Measurements from ENCODE around the gene RAPH1.

RAPH1 gene

GRCh38 chr2:203471323-203471722 lies 63.8 kb downstream of the RAPH1 start:
- Histone ChIP-seq H3K9ac (ENCODE audit: low read length) (no peak overlapping the region), H3K27me3 (ENCODE audit: control insufficient read depth, insufficient read depth, low read length) (no peaks in the 10 kb centered on the region), H3K36me3 (ENCODE audit: control insufficient read depth, insufficient read depth, low read length) (no peaks in the 10 kb centered on the region), H3K9me3 (ENCODE audit: control insufficient read depth, low read length) (no peaks in the 10 kb centered on the region), H3K4me1 (ENCODE audit: control insufficient read depth, insufficient read depth, low read length) (peaks cover 18% of the 10 kb centered on the region), H3K4me3 (ENCODE audit: low read length) (no peak overlapping the region)

DNA sequence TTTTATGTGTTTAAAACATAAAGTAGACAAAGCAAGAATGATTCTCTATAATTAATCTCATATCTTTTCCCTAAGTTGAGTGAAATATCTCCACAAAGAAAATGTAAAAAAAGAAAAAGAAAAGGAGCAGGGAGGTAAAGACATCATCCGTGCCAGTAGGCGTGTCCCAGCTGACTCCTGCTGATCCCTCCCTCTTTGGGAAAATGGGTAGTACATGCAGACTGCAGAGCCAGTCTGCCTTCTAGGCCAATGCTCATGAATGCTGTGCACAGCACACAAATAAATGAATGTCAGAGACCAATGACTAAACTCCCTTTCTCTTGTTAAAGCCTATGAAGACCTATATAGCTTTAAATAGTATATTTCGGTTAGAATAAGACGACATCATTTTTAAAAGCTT lies 64.7 kb downstream of the RAPH1 start:
- no peak overlapping the region for H3K9ac ChIP-seq (ENCODE audit: low read length)

GRCh38 chr2:203469546-203469945 lies 65.6 kb downstream of the RAPH1 start:
- Histone ChIP-seq H3K27me3 (ENCODE audit: control insufficient read depth, insufficient read depth, low read length) (no peaks in the 10 kb centered on the region), H3K36me3 (ENCODE audit: control insufficient read depth, insufficient read depth, low read length) (no peaks in the 10 kb centered on the region), H3K9ac (ENCODE audit: low read length) (no peak overlapping the region), H3K9me3 (ENCODE audit: control insufficient read depth, low read length) (no peaks in the 10 kb centered on the region), H3K4me3 (ENCODE audit: low read length) (no peak overlapping the region), H3K4me1 (ENCODE audit: control insufficient read depth, insufficient read depth, low read length) (peaks cover 18% of the 10 kb centered on the region)

More for the DNA sequence above, 64.7 kb downstream of the RAPH1 start:
- Histone ChIP-seq H3K4me1 (ENCODE audit: control insufficient read depth, insufficient read depth, low read length) (peaks cover 18% of the 10 kb centered on the region), H3K27me3 (ENCODE audit: control insufficient read depth, insufficient read depth, low read length) (no peaks in the 10 kb centered on the region), H3K36me3 (ENCODE audit: control insufficient read depth, insufficient read depth, low read length) (no peaks in the 10 kb centered on the region), H3K4me3 (ENCODE audit: low read length) (no peak overlapping the region), H3K9me3 (ENCODE audit: control insufficient read depth, low read length) (no peaks in the 10 kb centered on the region)

- no peaks in the 10 kb centered on the region for H3K9me3 ChIP-seq (ENCODE audit: control insufficient read depth, low read length)
- H3K4me1 ChIP-seq (ENCODE audit: control insufficient read depth, insufficient read depth, low read length), result peaks cover 2% of the 10 kb centered on the region
- H3K27me3 ChIP-seq (ENCODE audit: control insufficient read depth, insufficient read depth, low read length), result no peaks in the 10 kb centered on the region
- H3K9ac ChIP-seq (ENCODE audit: low read length), result no peak overlapping the region
- no peaks in the 10 kb centered on the region for H3K36me3 ChIP-seq (ENCODE audit: control insufficient read depth, insufficient read depth, low read length)
- no peak overlapping the region for H3K4me3 ChIP-seq (ENCODE audit: low read length)
Observed at GRCh38 chr2:203463266-203463678, 71.8 kb downstream of the RAPH1 start.

- no peaks in the 10 kb centered on the region for H3K27me3 ChIP-seq (ENCODE audit: control insufficient read depth, insufficient read depth, low read length)
- no peaks in the 10 kb centered on the region for H3K36me3 ChIP-seq (ENCODE audit: control insufficient read depth, insufficient read depth, low read length)
- no peak overlapping the region for H3K4me3 ChIP-seq (ENCODE audit: low read length)
- no peaks in the 10 kb centered on the region for H3K9me3 ChIP-seq (ENCODE audit: control insufficient read depth, low read length)
- no peak overlapping the region for H3K9ac ChIP-seq (ENCODE audit: low read length)
- H3K4me1 ChIP-seq (ENCODE audit: control insufficient read depth, insufficient read depth, low read length), result no peaks in the 10 kb centered on the region
Observed at GRCh38 chr2:203462308-203462707, 72.8 kb downstream of the RAPH1 start.

GRCh38 chr2:203461746-203462145 lies 73.4 kb downstream of the RAPH1 start:
- Histone ChIP-seq H3K9me3 (ENCODE audit: control insufficient read depth, low read length) (no peaks in the 10 kb centered on the region), H3K9ac (ENCODE audit: low read length) (no peak overlapping the region), H3K4me3 (ENCODE audit: low read length) (no peak overlapping the region), H3K27me3 (ENCODE audit: control insufficient read depth, insufficient read depth, low read length) (no peaks in the 10 kb centered on the region), H3K4me1 (ENCODE audit: control insufficient read depth, insufficient read depth, low read length) (no peaks in the 10 kb centered on the region), H3K36me3 (ENCODE audit: control insufficient read depth, insufficient read depth, low read length) (no peaks in the 10 kb centered on the region)

GRCh38 chr2:203455209-203455608 lies 79.9 kb downstream of the RAPH1 start:
- no peaks in the 10 kb centered on the region for H3K27me3 ChIP-seq (ENCODE audit: control insufficient read depth, insufficient read depth, low read length)
- peaks cover 10% of the 10 kb centered on the region for H3K4me1 ChIP-seq (ENCODE audit: control insufficient read depth, insufficient read depth, low read length)
- H3K4me3 ChIP-seq (ENCODE audit: low read length), result no peak overlapping the region
- no peaks in the 10 kb centered on the region for H3K9me3 ChIP-seq (ENCODE audit: control insufficient read depth, low read length)
- H3K9ac ChIP-seq (ENCODE audit: low read length), result no peak overlapping the region
- H3K36me3 ChIP-seq (ENCODE audit: control insufficient read depth, insufficient read depth, low read length), result no peaks in the 10 kb centered on the region

- Histone ChIP-seq H3K4me1 (ENCODE audit: control insufficient read depth, insufficient read depth, low read length) (peaks cover 10% of the 10 kb centered on the region), H3K4me3 (ENCODE audit: low read length) (no peak overlapping the region), H3K36me3 (ENCODE audit: control insufficient read depth, insufficient read depth, low read length) (no peaks in the 10 kb centered on the region), H3K9ac (ENCODE audit: low read length) (no peak overlapping the region), H3K9me3 (ENCODE audit: control insufficient read depth, low read length) (no peaks in the 10 kb centered on the region), H3K27me3 (ENCODE audit: control insufficient read depth, insufficient read depth, low read length) (no peaks in the 10 kb centered on the region)
Observed at GRCh38 chr2:203453858-203454451, 81.1 kb downstream of the RAPH1 start.

DNA sequence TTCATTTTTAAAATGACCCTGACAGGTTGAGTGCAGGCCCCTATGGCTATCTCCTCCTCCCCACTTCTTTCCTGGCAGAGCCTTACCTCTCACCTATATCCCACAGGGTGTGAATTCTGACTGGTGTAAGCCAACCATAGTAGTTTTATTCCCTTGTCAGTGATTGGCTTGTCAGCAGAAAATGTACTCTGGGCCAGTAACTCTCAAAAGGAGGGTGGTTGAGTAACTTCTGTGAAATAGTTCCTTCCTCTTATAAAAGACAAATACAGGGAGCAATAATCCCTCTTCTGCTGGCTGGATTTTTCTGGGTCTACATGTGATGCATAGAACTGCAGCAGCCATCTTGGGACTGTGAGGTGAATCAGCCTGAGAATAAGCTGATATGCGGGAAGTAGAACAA lies 83.4 kb downstream of the RAPH1 start:
- Histone ChIP-seq H3K9ac (ENCODE audit: low read length) (no peak overlapping the region), H3K4me1 (ENCODE audit: control insufficient read depth, insufficient read depth, low read length) (peaks cover 10% of the 10 kb centered on the region), H3K27me3 (ENCODE audit: control insufficient read depth, insufficient read depth, low read length) (no peaks in the 10 kb centered on the region), H3K4me3 (ENCODE audit: low read length) (no peak overlapping the region), H3K36me3 (ENCODE audit: control insufficient read depth, insufficient read depth, low read length) (no peaks in the 10 kb centered on the region), H3K9me3 (ENCODE audit: control insufficient read depth, low read length) (no peaks in the 10 kb centered on the region)

- Histone ChIP-seq H3K27me3 (ENCODE audit: control insufficient read depth, insufficient read depth, low read length) (no peaks in the 10 kb centered on the region), H3K9me3 (ENCODE audit: control insufficient read depth, low read length) (no peaks in the 10 kb centered on the region), H3K4me3 (ENCODE audit: low read length) (no peak overlapping the region), H3K4me1 (ENCODE audit: control insufficient read depth, insufficient read depth, low read length) (peaks cover 10% of the 10 kb centered on the region), H3K36me3 (ENCODE audit: control insufficient read depth, insufficient read depth, low read length) (no peaks in the 10 kb centered on the region), H3K9ac (ENCODE audit: low read length) (no peak overlapping the region)
Observed at GRCh38 chr2:203451011-203451410, 84.1 kb downstream of the RAPH1 start.

- Histone ChIP-seq H3K4me1 (ENCODE audit: control insufficient read depth, insufficient read depth, low read length) (peaks cover 10% of the 10 kb centered on the region), H3K27me3 (ENCODE audit: control insufficient read depth, insufficient read depth, low read length) (no peaks in the 10 kb centered on the region), H3K36me3 (ENCODE audit: control insufficient read depth, insufficient read depth, low read length) (no peaks in the 10 kb centered on the region), H3K4me3 (ENCODE audit: low read length) (no peak overlapping the region), H3K9ac (ENCODE audit: low read length) (no peak overlapping the region), H3K9me3 (ENCODE audit: control insufficient read depth, low read length) (no peaks in the 10 kb centered on the region)
Observed at GRCh38 chr2:203450561-203450960, 84.5 kb downstream of the RAPH1 start.

GRCh38 chr2:203446780-203447179 lies 88.3 kb downstream of the RAPH1 start:
- peaks cover 9% of the 10 kb centered on the region for H3K4me1 ChIP-seq (ENCODE audit: control insufficient read depth, insufficient read depth, low read length)
- no peaks in the 10 kb centered on the region for H3K36me3 ChIP-seq (ENCODE audit: control insufficient read depth, insufficient read depth, low read length)
- H3K9me3 ChIP-seq (ENCODE audit: control insufficient read depth, low read length), result no peaks in the 10 kb centered on the region
- no peaks in the 10 kb centered on the region for H3K27me3 ChIP-seq (ENCODE audit: control insufficient read depth, insufficient read depth, low read length)
- H3K9ac ChIP-seq (ENCODE audit: low read length), result no peak overlapping the region
- no peak overlapping the region for H3K4me3 ChIP-seq (ENCODE audit: low read length)

DNA sequence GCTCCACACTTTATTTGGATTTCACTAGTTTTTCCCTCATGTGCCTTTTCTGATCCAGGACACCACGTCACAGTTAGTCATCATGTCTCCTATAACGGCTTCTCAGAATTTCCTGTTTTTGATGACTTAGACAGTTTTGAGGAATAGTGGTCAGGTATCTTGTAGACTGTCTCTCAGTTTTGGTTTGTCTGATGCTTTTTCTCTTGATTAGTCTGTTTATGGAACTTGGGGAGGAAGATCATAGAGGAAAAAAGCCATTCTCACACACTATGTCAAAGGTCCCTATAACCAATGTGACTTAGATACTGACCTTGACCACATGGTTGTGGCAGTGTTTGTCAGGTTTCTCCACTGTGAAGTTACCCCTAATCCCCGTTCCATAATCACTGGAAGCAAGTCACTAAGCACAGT lies 89.0 kb downstream of the RAPH1 start:
- Histone ChIP-seq H3K27me3 (ENCODE audit: control insufficient read depth, insufficient read depth, low read length) (no peaks in the 10 kb centered on the region), H3K4me3 (ENCODE audit: low read length) (no peak overlapping the region), H3K4me1 (ENCODE audit: control insufficient read depth, insufficient read depth, low read length) (peaks cover 6% of the 10 kb centered on the region), H3K9ac (ENCODE audit: low read length) (no peak overlapping the region), H3K9me3 (ENCODE audit: control insufficient read depth, low read length) (no peaks in the 10 kb centered on the region), H3K36me3 (ENCODE audit: control insufficient read depth, insufficient read depth, low read length) (peaks cover 3% of the 10 kb centered on the region)
